ENCODE measurements around the gene APOBEC3H. TPM values are rescaled to one million over a fixed set of nuclear protein-coding genes. Genes with fewer than 3 reads are reported as not detected.
"Not testable (repeated sequence)": the region's sequence is repeated elsewhere in the genome, so short reads cannot be mapped to it uniquely, and the experiment has no call there.

APOBEC3H gene
- polyA plus RNA-seq, 1 donor (not counting 4 experiments of a cell fraction or from before 2014, with no cell fraction given) = 0.41 TPM

DNA sequence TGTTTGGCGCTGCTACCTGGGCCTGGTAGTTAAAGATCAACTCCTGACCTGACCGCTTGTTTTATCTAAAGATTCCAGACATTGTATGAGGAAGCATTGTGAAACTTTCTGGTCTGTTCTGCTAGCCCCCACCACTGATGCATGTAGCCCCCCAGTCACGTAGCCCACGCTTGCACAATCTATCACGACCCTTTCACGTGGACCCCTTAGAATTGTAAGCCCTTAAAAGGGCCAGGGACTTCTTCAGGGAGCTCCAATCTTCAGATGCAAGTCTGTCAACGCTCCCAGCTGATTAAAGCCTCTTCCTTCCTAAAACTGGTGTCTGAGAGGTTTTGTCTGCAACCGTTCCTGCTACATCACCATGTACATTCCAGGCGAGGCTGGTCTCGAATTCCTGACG lies 41.4 kb upstream of the APOBEC3H start:
- FAIRE-seq (no peak), DNase-seq (ENCODE audit: low read depth, low spot score) (no peak)
- Histone ChIP-seq H3K79me2 (ENCODE audit: control insufficient read depth, insufficient read depth, low read length) (no peaks in the 10 kb centered on the region), H3K27ac (ENCODE audit: control insufficient read depth, insufficient read depth, low read length) (no peak overlapping the region), H3K4me2 (ENCODE audit: control insufficient read depth, extremely low read depth, insufficient read depth, low read depth, low read length) (no peak overlapping the region), H3K4me1 (ENCODE audit: control insufficient read depth, extremely low read depth, insufficient read depth, low read length) (no peaks in the 10 kb centered on the region), H3K9ac (ENCODE audit: control insufficient read depth, extremely low read depth, insufficient read depth, low read length) (no peak overlapping the region), H4K20me1 (ENCODE audit: control insufficient read depth, extremely low read depth, insufficient read depth, low read length) (no peaks in the 10 kb centered on the region), H3K9me3 (ENCODE audit: control insufficient read depth, low read depth, low read length) (no peaks in the 10 kb centered on the region), H2AFZ (ENCODE audit: control insufficient read depth, low read length) (no peak overlapping the region), H3K36me3 (ENCODE audit: control insufficient read depth in 2 of 2, extremely low read depth in 1 of 2, insufficient read depth in 2 of 2, low read length in 2 of 2) (no peaks in the 10 kb centered on the region), H3K4me3 (ENCODE audit: control insufficient read depth in 2 of 3, extremely low read depth in 1 of 3, insufficient read depth in 2 of 3, low read depth in 1 of 3, low read length in 3 of 3) (no peak overlapping the region), H3K9me1 (ENCODE audit: control insufficient read depth, extremely low read depth, insufficient read depth, low read length) (no peaks in the 10 kb centered on the region), H3K27me3 (ENCODE audit: control insufficient read depth, extremely low read depth, insufficient read depth, low read length) (no peaks in the 10 kb centered on the region)
- no peak for TF ChIP-seq EZH2 (IDR thresholded peaks at IDR 0.05; ENCODE audit: low read length)
- TF ChIP-seq, protein P1, sequence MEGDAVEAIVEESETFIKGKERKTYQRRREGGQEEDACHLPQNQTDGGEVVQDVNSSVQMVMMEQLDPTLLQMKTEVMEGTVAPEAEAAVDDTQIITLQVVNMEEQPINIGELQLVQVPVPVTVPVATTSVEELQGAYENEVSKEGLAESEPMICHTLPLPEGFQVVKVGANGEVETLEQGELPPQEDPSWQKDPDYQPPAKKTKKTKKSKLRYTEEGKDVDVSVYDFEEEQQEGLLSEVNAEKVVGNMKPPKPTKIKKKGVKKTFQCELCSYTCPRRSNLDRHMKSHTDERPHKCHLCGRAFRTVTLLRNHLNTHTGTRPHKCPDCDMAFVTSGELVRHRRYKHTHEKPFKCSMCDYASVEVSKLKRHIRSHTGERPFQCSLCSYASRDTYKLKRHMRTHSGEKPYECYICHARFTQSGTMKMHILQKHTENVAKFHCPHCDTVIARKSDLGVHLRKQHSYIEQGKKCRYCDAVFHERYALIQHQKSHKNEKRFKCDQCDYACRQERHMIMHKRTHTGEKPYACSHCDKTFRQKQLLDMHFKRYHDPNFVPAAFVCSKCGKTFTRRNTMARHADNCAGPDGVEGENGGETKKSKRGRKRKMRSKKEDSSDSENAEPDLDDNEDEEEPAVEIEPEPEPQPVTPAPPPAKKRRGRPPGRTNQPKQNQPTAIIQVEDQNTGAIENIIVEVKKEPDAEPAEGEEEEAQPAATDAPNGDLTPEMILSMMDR (optimal IDR thresholded peaks at IDR 0.05 in 1 of 3, IDR thresholded peaks at IDR 0.05 in 1 of 3, conservative IDR thresholded peaks at IDR 0.05 in 1 of 3; ENCODE audit: extremely low read depth in 1 of 3, insufficient read depth in 2 of 3, low read length in 3 of 3) = no peak
- dilution Hi-C loops (cut with MboI; ENCODE audit: extremely low pct_ligation_motif_present, low sequenced_read_pairs) = no loop called here

DNA sequence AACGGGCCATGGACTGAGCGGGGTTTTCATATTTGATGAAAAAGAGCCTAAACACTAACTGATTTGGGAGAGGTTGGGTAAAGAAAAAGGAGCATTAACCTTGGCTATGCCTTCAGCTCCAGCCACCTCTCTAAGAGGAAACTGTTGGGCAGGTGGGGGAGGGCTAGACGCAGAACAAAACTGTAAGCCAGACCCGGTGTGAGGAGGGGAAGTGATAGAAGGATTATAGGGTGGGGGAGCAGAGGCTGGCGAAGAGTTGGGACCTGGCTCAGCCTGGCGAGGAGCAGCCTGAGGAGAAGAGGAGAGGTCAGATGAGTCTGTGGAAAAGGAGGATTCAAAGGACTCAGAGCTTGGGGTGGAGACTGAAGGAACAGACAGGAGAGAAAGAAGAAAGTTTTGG lies 35.8 kb upstream of the APOBEC3H start:
- dilution Hi-C loops (cut with MboI; ENCODE audit: extremely low pct_ligation_motif_present, low sequenced_read_pairs); H3K4me3 ChIP-seq (ENCODE audit: control insufficient read depth in 2 of 3, extremely low read depth in 1 of 3, insufficient read depth in 2 of 3, low read depth in 1 of 3, low read length in 3 of 3); H2AFZ ChIP-seq (ENCODE audit: control insufficient read depth, low read length); H3K9me1 ChIP-seq (ENCODE audit: control insufficient read depth, extremely low read depth, insufficient read depth, low read length); DNase-seq (ENCODE audit: low read depth, low spot score); H3K27me3 ChIP-seq (ENCODE audit: control insufficient read depth, extremely low read depth, insufficient read depth, low read length); H4K20me1 ChIP-seq (ENCODE audit: control insufficient read depth, extremely low read depth, insufficient read depth, low read length); H3K36me3 ChIP-seq (ENCODE audit: control insufficient read depth in 2 of 2, extremely low read depth in 1 of 2, insufficient read depth in 2 of 2, low read length in 2 of 2); H3K4me2 ChIP-seq (ENCODE audit: control insufficient read depth, extremely low read depth, insufficient read depth, low read depth, low read length); H3K9me3 ChIP-seq (ENCODE audit: control insufficient read depth, low read depth, low read length); FAIRE-seq; H3K79me2 ChIP-seq (ENCODE audit: control insufficient read depth, insufficient read depth, low read length); H3K9ac ChIP-seq (ENCODE audit: control insufficient read depth, extremely low read depth, insufficient read depth, low read length); H3K27ac ChIP-seq (ENCODE audit: control insufficient read depth, insufficient read depth, low read length); H3K4me1 ChIP-seq (ENCODE audit: control insufficient read depth, extremely low read depth, insufficient read depth, low read length): not testable (repeated sequence)

DNA sequence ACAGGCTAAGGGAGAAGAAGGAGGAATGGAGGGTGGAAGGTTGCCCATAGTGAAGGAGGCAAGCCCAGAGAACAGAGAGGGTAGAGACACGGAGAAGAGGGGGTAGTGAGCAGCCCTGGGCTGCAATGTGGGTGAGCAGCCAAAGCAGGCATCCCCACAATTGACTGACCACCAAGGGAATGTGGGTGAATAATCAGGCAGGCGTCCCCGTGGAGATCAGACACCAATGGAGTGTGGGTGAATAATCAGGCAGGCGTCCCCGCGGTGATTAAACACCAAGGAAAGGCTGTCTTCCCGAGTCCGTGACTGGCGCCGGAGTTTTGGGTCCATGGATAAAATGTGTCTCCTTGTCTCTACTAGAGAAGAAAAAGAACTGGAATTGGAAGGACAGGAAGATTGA lies 35.1 kb upstream of the APOBEC3H start:
- H3K4me1 ChIP-seq (ENCODE audit: control insufficient read depth, extremely low read depth, insufficient read depth, low read length) = peaks cover 13% of the 10 kb centered on the region
- H3K27ac ChIP-seq (ENCODE audit: control insufficient read depth, insufficient read depth, low read length); H3K9ac ChIP-seq (ENCODE audit: control insufficient read depth, extremely low read depth, insufficient read depth, low read length); dilution Hi-C loops (cut with MboI; ENCODE audit: extremely low pct_ligation_motif_present, low sequenced_read_pairs); H4K20me1 ChIP-seq (ENCODE audit: control insufficient read depth, extremely low read depth, insufficient read depth, low read length); H3K9me1 ChIP-seq (ENCODE audit: control insufficient read depth, extremely low read depth, insufficient read depth, low read length); H3K79me2 ChIP-seq (ENCODE audit: control insufficient read depth, insufficient read depth, low read length); H3K4me2 ChIP-seq (ENCODE audit: control insufficient read depth, extremely low read depth, insufficient read depth, low read depth, low read length); H3K4me3 ChIP-seq (ENCODE audit: control insufficient read depth in 2 of 3, extremely low read depth in 1 of 3, insufficient read depth in 2 of 3, low read depth in 1 of 3, low read length in 3 of 3); H3K9me3 ChIP-seq (ENCODE audit: control insufficient read depth, low read depth, low read length); H3K27me3 ChIP-seq (ENCODE audit: control insufficient read depth, extremely low read depth, insufficient read depth, low read length); H2AFZ ChIP-seq (ENCODE audit: control insufficient read depth, low read length); DNase-seq (ENCODE audit: low read depth, low spot score); H3K36me3 ChIP-seq (ENCODE audit: control insufficient read depth in 2 of 2, extremely low read depth in 1 of 2, insufficient read depth in 2 of 2, low read length in 2 of 2); FAIRE-seq: not testable (repeated sequence)

DNA sequence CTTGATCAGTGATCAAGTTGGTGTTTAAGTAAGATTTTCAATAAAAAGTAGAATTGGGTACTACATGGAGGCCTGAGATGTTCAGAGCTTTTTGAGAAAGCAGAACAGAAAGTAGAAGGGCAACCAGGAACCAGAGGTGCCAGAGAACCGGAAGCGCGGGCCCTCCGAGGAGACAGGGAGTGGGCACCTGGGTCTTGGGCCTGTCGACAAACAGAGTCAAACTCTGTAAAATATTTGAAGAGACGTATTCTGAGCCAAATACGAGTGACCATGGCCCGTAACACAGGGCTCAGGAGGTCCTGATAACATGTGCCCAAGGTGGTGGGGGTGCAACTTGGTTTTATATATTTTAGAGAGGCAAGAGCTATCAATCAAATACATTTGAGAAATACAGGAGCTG lies 33.1 kb upstream of the APOBEC3H start:
- H4K20me1 ChIP-seq (ENCODE audit: control insufficient read depth, extremely low read depth, insufficient read depth, low read length); H3K4me3 ChIP-seq (ENCODE audit: control insufficient read depth in 2 of 3, extremely low read depth in 1 of 3, insufficient read depth in 2 of 3, low read depth in 1 of 3, low read length in 3 of 3); DNase-seq (ENCODE audit: low read depth, low spot score); H3K79me2 ChIP-seq (ENCODE audit: control insufficient read depth, insufficient read depth, low read length); H3K27ac ChIP-seq (ENCODE audit: control insufficient read depth, insufficient read depth, low read length); H3K4me2 ChIP-seq (ENCODE audit: control insufficient read depth, extremely low read depth, insufficient read depth, low read depth, low read length); H3K9me1 ChIP-seq (ENCODE audit: control insufficient read depth, extremely low read depth, insufficient read depth, low read length); H3K36me3 ChIP-seq (ENCODE audit: control insufficient read depth in 2 of 2, extremely low read depth in 1 of 2, insufficient read depth in 2 of 2, low read length in 2 of 2); H2AFZ ChIP-seq (ENCODE audit: control insufficient read depth, low read length); dilution Hi-C loops (cut with MboI; ENCODE audit: extremely low pct_ligation_motif_present, low sequenced_read_pairs); H3K9me3 ChIP-seq (ENCODE audit: control insufficient read depth, low read depth, low read length); H3K27me3 ChIP-seq (ENCODE audit: control insufficient read depth, extremely low read depth, insufficient read depth, low read length); H3K9ac ChIP-seq (ENCODE audit: control insufficient read depth, extremely low read depth, insufficient read depth, low read length); FAIRE-seq: not testable (repeated sequence)
- H3K4me1 ChIP-seq (ENCODE audit: control insufficient read depth, extremely low read depth, insufficient read depth, low read length) = peaks cover 32% of the 10 kb centered on the region
